ENCODE results near the gene TFDP2.

The TFDP2 gene

GRCh38 chr3:142033292-142033691 is 116.1 kb downstream of the TFDP2 start:
- no peak for TF ChIP-seq CTCF (IDR thresholded peaks at IDR 0.05; ENCODE audit: insufficient read depth, low read depth, low read length, missing control alignments)
- DNase-seq (ENCODE audit: low read depth), result no peak
- H3K4me3 ChIP-seq (ENCODE audit: low read length), result no peak overlapping the region

GRCh38 chr3:142031575-142031974 is 117.8 kb downstream of the TFDP2 start:
- TF ChIP-seq CTCF (IDR thresholded peaks at IDR 0.05; ENCODE audit: insufficient read depth, low read depth, low read length, missing control alignments), result no peak
- H3K4me3 ChIP-seq (ENCODE audit: low read length), result no peak overlapping the region
- no peak for DNase-seq (ENCODE audit: low read depth)

- H3K4me3 ChIP-seq (ENCODE audit: low read length), result no peak overlapping the region
- no peak for DNase-seq (ENCODE audit: low read depth)
- TF ChIP-seq CTCF (IDR thresholded peaks at IDR 0.05; ENCODE audit: insufficient read depth, low read depth, low read length, missing control alignments), result no peak
Measured at GRCh38 chr3:142029791-142030190, 119.6 kb downstream of the TFDP2 start.

- no peak overlapping the region for H3K4me3 ChIP-seq (ENCODE audit: low read length)
- no peak for TF ChIP-seq CTCF (IDR thresholded peaks at IDR 0.05; ENCODE audit: insufficient read depth, low read depth, low read length, missing control alignments)
- no peak for DNase-seq (ENCODE audit: low read depth)
Measured at GRCh38 chr3:142029052-142029642, 120.2 kb downstream of the TFDP2 start.

- peak; percentile 30 for TF ChIP-seq CTCF (IDR thresholded peaks at IDR 0.05; ENCODE audit: insufficient read depth, low read depth, low read length, missing control alignments)
- peak; percentile 86 for DNase-seq (ENCODE audit: low read depth)
- peak overlapping the region; percentile 61 for H3K4me3 ChIP-seq (ENCODE audit: low read length)
Measured at GRCh38 chr3:142028243-142028777, 121.0 kb downstream of the TFDP2 start.

- peak overlapping the region; percentile 61 for H3K4me3 ChIP-seq (ENCODE audit: low read length)
- no peak for TF ChIP-seq CTCF (IDR thresholded peaks at IDR 0.05; ENCODE audit: insufficient read depth, low read depth, low read length, missing control alignments)
- DNase-seq (ENCODE audit: low read depth), result peak; percentile 74
Measured at GRCh38 chr3:142027735-142028134, 121.6 kb downstream of the TFDP2 start.

GRCh38 chr3:142027300-142027699 is 122.0 kb downstream of the TFDP2 start:
- H3K4me3 ChIP-seq (ENCODE audit: low read length), result peak overlapping the region; percentile 61
- DNase-seq (ENCODE audit: low read depth), result no peak
- TF ChIP-seq CTCF (IDR thresholded peaks at IDR 0.05; ENCODE audit: insufficient read depth, low read depth, low read length, missing control alignments), result no peak
